HG02642 (cell line): ENCODE measurements around the gene PIAS2.
"Not testable (repeated sequence)": the region's sequence is repeated elsewhere in the genome, so short reads cannot be mapped to it uniquely, and the experiment has no call there.

Experiments
- ATAC-seq: cut with Tn5 transposase; IDR thresholded peaks from one replicate; pipeline ENCODE4 v1.9.1; 2021; ENCODE audit warnings: mild to moderate bottlenecking; ENCODE audit not compliant: unreplicated experiment, poor library complexity

The PIAS2 gene

DNA sequence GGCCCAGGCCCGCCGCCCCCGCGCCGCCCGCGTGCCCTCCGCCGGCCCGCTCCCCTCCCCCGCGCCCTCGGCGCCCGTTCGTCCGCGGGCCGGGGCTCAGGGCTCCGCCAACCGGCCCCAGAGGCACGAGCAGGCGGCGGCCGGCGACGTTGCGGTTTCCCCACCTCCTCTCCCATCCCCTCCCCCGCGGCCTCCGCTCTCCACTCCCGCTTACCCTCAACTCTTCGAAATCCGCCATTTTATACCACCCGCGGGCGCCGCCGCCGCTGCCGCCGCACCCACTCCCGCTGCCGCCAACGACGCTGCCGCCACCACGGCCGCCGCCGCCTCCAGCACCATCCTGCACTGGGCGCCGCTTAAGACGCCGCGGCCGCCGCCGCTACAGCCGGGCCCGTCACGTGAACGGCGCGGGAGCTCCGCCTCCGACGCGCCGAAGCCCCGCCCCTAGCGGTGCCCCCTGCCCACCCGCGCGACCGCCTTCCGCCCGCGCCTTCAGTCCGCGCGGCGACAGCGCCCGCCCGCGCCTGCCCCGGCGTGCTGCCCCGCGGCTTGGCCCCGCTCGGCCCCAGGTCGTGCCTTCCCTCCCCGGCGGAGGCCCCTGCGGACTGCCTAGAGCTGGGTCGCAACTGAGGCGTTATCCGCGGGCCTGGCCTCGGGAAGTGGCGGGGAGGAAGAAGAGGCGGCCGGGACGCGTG is at the start of gene PIAS2, which contains the start of gene KATNAL2:
Gene PIAS2, minus strand, starts transcription at position 400 of the 695 bp plus-strand sequence. Its CDS starts 162 bp downstream, at position 238.
Gene KATNAL2, plus strand, starts transcription at position 495 of the 695 bp plus-strand sequence. CDS start 29,271 bp downstream, outside the sequence.
- ATAC-seq = peak; percentile 94

GRCh38 chr18:46966266-46966665 is 49.0 kb upstream of the PIAS2 start:
- ATAC-seq = not testable (repeated sequence)

DNA sequence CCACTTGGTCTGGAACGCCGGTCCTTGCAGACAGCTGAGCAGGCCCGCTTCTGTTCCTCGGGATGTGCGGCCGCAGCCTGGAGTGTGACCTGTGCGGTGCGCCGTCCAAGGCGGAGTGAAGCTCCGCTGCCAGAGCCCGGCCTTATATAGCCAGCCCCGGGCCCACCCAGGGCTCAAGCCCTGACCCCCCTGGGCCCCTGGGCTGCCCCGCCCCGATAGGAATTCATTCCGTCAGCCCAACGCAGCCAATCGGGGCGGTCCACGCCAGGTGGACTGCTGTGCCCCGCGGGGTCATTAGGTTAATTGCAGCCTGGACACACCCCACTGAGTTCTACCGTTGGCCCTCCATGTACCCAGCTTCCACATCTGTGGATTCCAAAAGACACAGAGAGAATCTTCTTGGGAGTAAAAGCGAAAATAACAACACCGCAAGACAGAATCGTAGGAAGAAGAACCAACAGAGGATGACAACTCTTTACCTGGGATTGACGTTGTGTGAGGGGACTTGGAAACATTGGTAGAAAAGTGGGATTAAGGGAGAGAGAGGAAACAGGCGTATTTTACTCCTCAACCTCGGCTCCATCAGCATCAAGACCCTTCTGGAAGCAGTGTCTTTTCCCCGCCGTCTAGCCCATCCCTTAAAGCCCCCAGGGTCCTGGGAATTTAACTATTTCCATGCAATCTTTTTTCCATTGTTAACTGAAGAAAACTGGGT is 47.4 kb upstream of the PIAS2 start:
- not testable (repeated sequence) for ATAC-seq

DNA sequence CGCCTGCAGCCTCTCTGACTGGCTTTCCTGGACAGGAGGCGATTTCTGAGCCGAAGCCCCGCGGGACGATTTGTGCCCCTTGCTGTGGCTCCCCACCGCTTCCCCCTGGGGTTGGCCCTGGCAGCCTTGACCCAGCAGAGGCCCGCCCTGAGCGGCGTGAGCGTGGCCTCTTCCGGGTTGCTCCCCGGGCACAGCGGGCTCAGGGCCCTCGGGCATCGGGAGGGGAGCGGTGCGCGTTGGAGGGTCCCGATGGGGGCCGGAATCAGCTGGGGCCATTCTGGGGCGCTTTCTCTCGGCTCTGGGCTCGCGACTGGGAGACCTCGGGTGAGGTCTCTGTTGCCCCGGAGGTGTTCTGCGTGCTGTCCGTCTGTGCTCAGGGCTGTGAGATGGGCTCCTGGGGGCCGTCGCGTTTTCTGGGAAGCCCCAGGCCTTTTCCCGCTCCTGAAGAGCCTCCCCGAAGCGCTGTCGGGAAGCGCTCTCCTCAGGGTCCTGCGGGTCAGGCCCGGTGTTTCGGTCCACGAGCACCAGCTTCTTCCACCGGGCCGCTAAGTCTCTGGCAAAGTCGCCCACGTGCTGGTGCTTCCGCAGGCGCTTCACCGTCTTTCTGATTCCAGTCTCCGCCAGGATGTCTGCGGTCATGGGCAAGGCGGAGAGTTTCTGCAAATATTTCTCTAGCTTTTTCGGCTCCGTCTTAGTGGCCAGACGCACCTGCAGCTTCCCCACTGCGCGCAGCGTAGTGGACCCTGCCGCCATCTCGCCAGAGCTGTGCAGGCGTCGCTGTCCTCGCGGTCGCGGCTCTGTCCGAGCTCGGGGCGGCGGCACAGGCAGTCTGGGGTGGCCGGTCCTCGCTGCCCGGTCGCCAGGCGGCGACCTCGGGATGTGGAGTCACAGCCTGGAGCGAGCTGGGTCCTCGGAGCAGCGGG is 46.6 kb upstream of the PIAS2 start:
- ATAC-seq = not testable (repeated sequence)

DNA sequence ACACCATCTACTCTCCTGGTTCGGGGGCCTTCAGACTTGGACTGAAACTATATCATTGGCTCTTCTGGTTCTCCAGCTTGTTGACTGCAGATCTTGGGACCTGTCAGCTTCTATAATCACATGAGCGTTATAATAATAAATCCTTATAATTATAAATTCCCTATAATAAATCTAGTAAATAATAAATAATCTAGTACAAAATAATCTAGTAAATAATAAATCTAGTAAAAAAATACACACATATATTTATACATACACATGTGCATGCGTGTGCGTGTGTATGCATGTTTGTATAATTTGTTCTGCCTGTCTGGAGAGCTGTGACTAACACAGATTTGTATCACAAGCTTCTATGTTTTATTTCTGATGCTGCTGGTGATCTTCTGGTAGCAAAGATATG is 40.9 kb upstream of the PIAS2 start:
- ATAC-seq = no peak

DNA sequence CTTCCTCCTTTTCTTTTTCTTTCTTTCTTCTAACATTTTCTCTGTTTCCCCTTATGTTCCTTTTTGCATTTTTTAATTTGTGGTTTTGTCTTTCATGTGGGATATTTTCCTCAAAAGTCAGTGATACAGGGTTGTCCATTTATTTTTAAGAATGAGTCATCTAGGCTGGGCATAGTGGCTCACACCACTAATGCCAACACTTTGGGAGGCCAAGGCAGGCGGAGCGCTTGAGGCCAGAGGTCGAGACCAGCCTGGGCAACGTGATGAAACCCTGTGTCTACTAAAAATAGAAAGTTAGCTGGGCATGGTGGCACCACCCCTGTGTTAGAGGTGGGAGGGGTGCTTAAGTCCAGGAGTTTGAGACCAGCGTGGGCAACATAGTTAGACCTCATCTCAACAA is 35.9 kb upstream of the PIAS2 start:
- ATAC-seq = no peak

DNA sequence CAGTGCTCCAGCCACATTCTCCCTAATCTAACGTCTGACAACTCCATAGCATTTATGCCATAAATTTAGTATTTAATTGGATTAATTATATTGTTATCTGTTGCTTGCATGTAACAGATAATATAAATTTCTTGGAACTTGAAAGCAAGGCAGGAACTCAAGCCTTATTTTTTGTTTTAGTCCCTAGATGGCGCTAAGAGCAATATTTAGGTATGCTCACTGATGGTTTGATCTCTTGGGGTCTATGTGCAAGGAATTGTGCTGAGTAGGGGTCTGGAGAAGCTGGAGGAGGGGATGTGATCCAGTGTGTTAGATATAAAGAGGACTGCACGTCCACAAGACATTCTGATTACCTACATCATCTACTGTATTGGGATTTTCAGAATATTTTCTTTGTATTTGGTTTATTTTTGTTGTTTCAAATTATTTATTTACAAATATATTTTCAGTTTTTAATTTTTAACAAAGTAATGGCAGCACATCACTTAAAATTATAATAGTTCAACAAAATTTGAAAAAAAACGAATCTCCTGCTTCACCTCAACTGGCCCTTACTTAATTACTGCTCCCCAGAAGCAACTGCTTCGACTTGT is 32.9 kb upstream of the PIAS2 start:
- ATAC-seq = no peak

GRCh38 chr18:46946656-46947282 is 29.5 kb upstream of the PIAS2 start:
- peak; percentile 97 for ATAC-seq

- ATAC-seq = no peak
These were observed 25.3 kb upstream of the PIAS2 start for GRCh38 chr18:46942646-46943045.

- ATAC-seq = no peak
These were observed 22.8 kb upstream of the PIAS2 start for GRCh38 chr18:46939998-46940571.

- ATAC-seq = no peak
These were observed 22.1 kb upstream of the PIAS2 start for GRCh38 chr18:46939337-46939963.

- ATAC-seq = no peak
These were observed 3.3 kb upstream of the PIAS2 start for GRCh38 chr18:46920653-46921052.

- no peak for ATAC-seq
These were observed 2.8 kb upstream of the PIAS2 start for GRCh38 chr18:46920067-46920466.

DNA sequence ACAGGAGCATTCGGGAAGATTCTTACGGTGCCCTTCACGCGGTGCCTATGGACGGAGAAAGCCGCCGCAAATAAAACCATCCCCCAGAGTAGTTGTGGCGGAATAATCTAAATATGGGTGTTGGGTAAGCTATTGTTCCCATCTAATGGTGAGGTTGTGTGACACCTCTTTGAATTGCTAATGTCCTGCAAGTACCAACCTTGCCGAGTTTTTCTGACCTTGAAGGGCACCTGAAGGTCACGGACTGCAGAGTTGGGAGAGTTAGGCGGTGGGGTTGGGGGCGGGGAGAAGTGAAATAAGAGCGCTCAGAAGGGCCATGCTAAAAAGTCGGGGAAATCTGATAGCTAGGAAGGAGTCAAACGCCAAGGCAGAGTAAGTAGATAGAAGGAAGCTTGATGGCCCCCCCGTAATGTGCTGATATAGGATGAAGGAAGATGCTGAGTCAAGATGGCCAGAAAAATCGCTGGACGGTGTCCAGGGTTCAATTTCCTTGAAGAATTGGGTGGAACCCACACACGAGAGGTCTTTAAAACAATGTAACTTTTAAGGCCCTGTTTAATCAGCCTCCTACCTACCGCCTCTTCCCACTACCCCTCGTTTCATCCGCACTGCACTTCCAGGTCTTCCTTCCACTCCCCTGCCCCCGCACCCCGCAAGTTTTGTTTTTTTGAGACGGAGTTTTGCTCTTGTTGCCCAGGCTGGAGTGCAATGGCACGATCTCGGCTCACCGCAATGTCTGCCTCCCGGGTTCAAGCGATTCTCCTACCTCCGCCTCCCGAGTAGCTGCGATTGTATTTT is 695 bp upstream of the PIAS2 start:
- peak; percentile 5 for ATAC-seq

- no peak for ATAC-seq
These were observed 678 bp downstream of the PIAS2 start for GRCh38 chr18:46916551-46917107.

- ATAC-seq = no peak
These were observed 1.3 kb downstream of the PIAS2 start for GRCh38 chr18:46915800-46916550.

DNA sequence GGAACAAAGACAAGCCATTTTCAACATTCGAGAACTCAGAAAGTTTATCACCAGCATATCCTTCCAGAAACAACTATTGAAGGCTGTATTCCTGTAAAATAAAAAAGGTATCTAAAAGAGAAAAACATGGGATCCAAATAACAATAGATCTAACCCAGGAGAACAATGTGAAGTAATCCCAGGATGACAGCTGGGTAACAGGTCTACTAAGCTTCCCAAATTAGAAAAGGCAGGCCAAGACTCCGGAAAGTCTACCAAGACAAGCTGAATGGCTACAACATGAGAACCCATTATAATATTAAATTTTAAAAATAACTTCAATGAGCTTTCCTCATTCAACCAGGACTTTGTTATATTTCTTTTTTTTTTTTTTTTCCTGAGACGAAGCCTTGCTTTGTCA is 6.5 kb downstream of the PIAS2 start:
- ATAC-seq = no peak
